Immature natural killer cell (primary cell): Measurements from ENCODE around the gene THRB. TPM values are rescaled to one million over a fixed set of nuclear protein-coding genes. Genes with fewer than 3 reads are reported as not detected.

ENCODE experiments used
- DNase-seq, 3 donors: peaks; one replicate each; pipeline ENCODE4 v3.0.0; 2022; ENCODE audit warnings: mixed read lengths in 1 of 3
- H3K27ac Mint-ChIP-seq, 6 donors: one replicate each; pipeline ENCODE4 v1.8.0; 2020; ENCODE audit warnings: mixed read lengths in 6 of 6, mild to moderate bottlenecking in 5 of 6, inconsistent platforms in 4 of 6, moderate library complexity in 3 of 6
- H3K27me3 Mint-ChIP-seq, 3 donors: one replicate each; pipeline ENCODE4 v1.8.0; 2020 to 2021; ENCODE audit warnings: low read depth in 3 of 3, mild to moderate bottlenecking in 3 of 3, mixed read lengths in 3 of 3, moderate library complexity in 3 of 3, inconsistent platforms in 1 of 3
- H3K36me3 Mint-ChIP-seq, 3 donors: one replicate each; pipeline ENCODE4 v1.8.0; 2020; ENCODE audit warnings: mixed read lengths in 3 of 3, inconsistent platforms in 2 of 3, mild to moderate bottlenecking in 2 of 3
- H3K4me1 Mint-ChIP-seq, 2 donors: one replicate each; pipeline ENCODE4 v1.8.0; 2020; ENCODE audit warnings: inconsistent platforms in 2 of 2, mild to moderate bottlenecking in 2 of 2, mixed read lengths in 2 of 2, moderate library complexity in 1 of 2
- H3K4me3 Mint-ChIP-seq, 5 donors: one replicate each; pipeline ENCODE4 v1.8.0; 2020; ENCODE audit warnings: mild to moderate bottlenecking in 5 of 5, mixed read lengths in 5 of 5, inconsistent platforms in 3 of 5, moderate library complexity in 3 of 5
- H3K9me3 Mint-ChIP-seq, 6 donors: one replicate each; pipeline ENCODE4 v1.8.0; 2020; ENCODE audit warnings: mild to moderate bottlenecking in 6 of 6, mixed read lengths in 6 of 6, inconsistent platforms in 4 of 6, moderate library complexity in 3 of 6
- polyA plus RNA-seq, 3 donors: library from polyadenylated mRNA; unstranded; fragments of 300-500 nt; fragmentation: Illumina TruSeq; gene quantifications; one replicate each; pipeline ENCODE4 v1.2.3, GENCODE V29; 2021

Gene THRB
- polyA plus RNA-seq, 3 donors from 2014 or later, result not detected

- H3K4me1 Mint-ChIP-seq, result peaks cover 0 to 19% of the 10 kb centered on the region in 2 donors
- no peak overlapping the region for H3K27ac Mint-ChIP-seq
- no peak for DNase-seq
These were observed 12.5 kb upstream of the THRB start for GRCh38 chr3:24506966-24507775.

GRCh38 chr3:24505691-24506550 lies 11.3 kb upstream of the THRB start:
- no peak overlapping the region for H3K4me3 Mint-ChIP-seq
- peaks cover 0 to 19% of the 10 kb centered on the region in 2 donors for H3K4me1 Mint-ChIP-seq
- peaks cover 0 to 7% (median under 1%) of the 10 kb centered on the region in 6 donors for H3K9me3 Mint-ChIP-seq
- DNase-seq, result no peak
- peaks cover 0 to 3% (median 0%) of the 10 kb centered on the region in 3 donors for H3K27me3 Mint-ChIP-seq
- no peaks in the 10 kb centered on the region for H3K36me3 Mint-ChIP-seq
- H3K27ac Mint-ChIP-seq, result no peak overlapping the region

More at GRCh38 chr3:24506966-24507775, 12.5 kb upstream of the THRB start:
- Mint-ChIP-seq H3K27me3 (peaks cover 0 to 6% (median 0%) of the 10 kb centered on the region in 3 donors), H3K36me3 (no peaks in the 10 kb centered on the region), H3K9me3 (peaks cover 0 to 7% (median under 1%) of the 10 kb centered on the region in 6 donors), H3K4me3 (no peak overlapping the region)

GRCh38 chr3:24504772-24505171 lies 10.1 kb upstream of the THRB start:
- no peaks in the 10 kb centered on the region for H3K36me3 Mint-ChIP-seq
- peaks cover 0 to 19% of the 10 kb centered on the region in 2 donors for H3K4me1 Mint-ChIP-seq
- peaks cover 0 to 3% (median 0%) of the 10 kb centered on the region in 3 donors for H3K27me3 Mint-ChIP-seq
- no peak for DNase-seq
- no peak overlapping the region for H3K27ac Mint-ChIP-seq
- no peak overlapping the region for H3K4me3 Mint-ChIP-seq
- H3K9me3 Mint-ChIP-seq, result peaks cover 0 to 7% (median 0%) of the 10 kb centered on the region in 6 donors

GRCh38 chr3:24503616-24504113 lies 9.0 kb upstream of the THRB start:
- peaks cover 0 to 19% of the 10 kb centered on the region in 2 donors for H3K4me1 Mint-ChIP-seq
- peaks cover 0 to 7% (median 0%) of the 10 kb centered on the region in 6 donors for H3K9me3 Mint-ChIP-seq
- no peak overlapping the region for H3K4me3 Mint-ChIP-seq
- H3K27me3 Mint-ChIP-seq, result peaks cover 0 to 3% (median 0%) of the 10 kb centered on the region in 3 donors
- no peaks in the 10 kb centered on the region for H3K36me3 Mint-ChIP-seq
- no peak overlapping the region for H3K27ac Mint-ChIP-seq
- DNase-seq, result no peak

GRCh38 chr3:24502690-24503089 lies 8.0 kb upstream of the THRB start:
- Mint-ChIP-seq H3K36me3 (no peaks in the 10 kb centered on the region), H3K4me1 (peaks cover 0 to 19% of the 10 kb centered on the region in 2 donors), H3K27ac (no peak overlapping the region), H3K9me3 (peaks cover 0 to 7% (median 0%) of the 10 kb centered on the region in 6 donors), H3K27me3 (peaks cover 0 to 3% (median 0%) of the 10 kb centered on the region in 3 donors), H3K4me3 (peak overlapping the region in 1 of 5 donors; percentile 9)
- DNase-seq, result no peak

- Mint-ChIP-seq H3K27me3 (peaks cover 0 to 13% (median 0%) of the 10 kb centered on the region in 3 donors), H3K9me3 (peaks cover 0 to 10% (median 2%) of the 10 kb centered on the region in 6 donors), H3K36me3 (peaks cover 0 to 3% (median 0%) of the 10 kb centered on the region in 3 donors)
These were observed 6.2 kb upstream of the THRB start for GRCh38 chr3:24500806-24501205.

GRCh38 chr3:24499991-24500390 lies 5.3 kb upstream of the THRB start:
- no peak overlapping the region for H3K27ac Mint-ChIP-seq
- H3K9me3 Mint-ChIP-seq, result peaks cover 0 to 10% (median 2%) of the 10 kb centered on the region in 6 donors
- H3K36me3 Mint-ChIP-seq, result peaks cover 0 to 3% (median 0%) of the 10 kb centered on the region in 3 donors
- no peak for DNase-seq
- H3K27me3 Mint-ChIP-seq, result peaks cover 0 to 13% (median 2%) of the 10 kb centered on the region in 3 donors
- H3K4me3 Mint-ChIP-seq, result no peak overlapping the region
- peaks cover 0 to 25% of the 10 kb centered on the region in 2 donors for H3K4me1 Mint-ChIP-seq

More at GRCh38 chr3:24500806-24501205, 6.2 kb upstream of the THRB start:
- Mint-ChIP-seq H3K4me3 (no peak overlapping the region), H3K27ac (no peak overlapping the region), H3K4me1 (peaks cover 0 to 23% of the 10 kb centered on the region in 2 donors)
- no peak for DNase-seq

- no peak overlapping the region for H3K27ac Mint-ChIP-seq
These were observed 4.1 kb upstream of the THRB start for GRCh38 chr3:24498796-24499195.

GRCh38 chr3:24498391-24498790 lies 3.7 kb upstream of the THRB start:
- DNase-seq, result no peak
- H3K36me3 Mint-ChIP-seq, result peaks cover 0 to 3% (median 0%) of the 10 kb centered on the region in 3 donors
- H3K4me1 Mint-ChIP-seq, result peaks cover 1 to 16% of the 10 kb centered on the region in 2 donors
- H3K27me3 Mint-ChIP-seq, result peaks cover 2 to 15% (median 2%) of the 10 kb centered on the region in 3 donors
- peaks cover 0 to 6% (median 2%) of the 10 kb centered on the region in 6 donors for H3K9me3 Mint-ChIP-seq
- H3K27ac Mint-ChIP-seq, result no peak overlapping the region
- no peak overlapping the region for H3K4me3 Mint-ChIP-seq

More at GRCh38 chr3:24498796-24499195, 4.1 kb upstream of the THRB start:
- no peak overlapping the region for H3K4me3 Mint-ChIP-seq
- peaks cover under 1 to 12% (median 2%) of the 10 kb centered on the region in 3 donors for H3K27me3 Mint-ChIP-seq
- H3K4me1 Mint-ChIP-seq, result peaks cover under 1 to 20% of the 10 kb centered on the region in 2 donors
- H3K36me3 Mint-ChIP-seq, result peaks cover 0 to 3% (median 0%) of the 10 kb centered on the region in 3 donors
- DNase-seq, result no peak
- H3K9me3 Mint-ChIP-seq, result peaks cover 0 to 6% (median 1%) of the 10 kb centered on the region in 6 donors

- peaks cover 2 to 19% (median 2%) of the 10 kb centered on the region in 3 donors for H3K27me3 Mint-ChIP-seq
- no peak overlapping the region for H3K27ac Mint-ChIP-seq
- peaks cover 0 to 3% (median 0%) of the 10 kb centered on the region in 3 donors for H3K36me3 Mint-ChIP-seq
- H3K4me3 Mint-ChIP-seq, result no peak overlapping the region
- peaks cover 1 to 11% of the 10 kb centered on the region in 2 donors for H3K4me1 Mint-ChIP-seq
- peaks cover 0 to 6% (median 2%) of the 10 kb centered on the region in 6 donors for H3K9me3 Mint-ChIP-seq
- DNase-seq, result no peak
These were observed 3.3 kb upstream of the THRB start for GRCh38 chr3:24497942-24498341.

GRCh38 chr3:24496529-24497482 lies 2.2 kb upstream of the THRB start:
- Mint-ChIP-seq H3K27ac (no peak overlapping the region), H3K27me3 (peaks cover 2 to 25% (median 2%) of the 10 kb centered on the region in 3 donors), H3K9me3 (peaks cover 0 to 11% (median 2%) of the 10 kb centered on the region in 6 donors), H3K4me3 (no peak overlapping the region), H3K4me1 (peaks cover 1 to 6% of the 10 kb centered on the region in 2 donors), H3K36me3 (peaks cover 0 to 3% (median 0%) of the 10 kb centered on the region in 3 donors)
- DNase-seq, result no peak

GRCh38 chr3:24495326-24495994 lies 810 bp upstream of the THRB start:
- peaks cover 2 to 27% (median 4%) of the 10 kb centered on the region in 3 donors for H3K27me3 Mint-ChIP-seq
- H3K4me3 Mint-ChIP-seq, result peak overlapping the region in 3 of 5 donors; percentile 9 to 59 (median 27)
- H3K27ac Mint-ChIP-seq, result no peak overlapping the region
- peaks cover 0 to 11% (median 2%) of the 10 kb centered on the region in 6 donors for H3K9me3 Mint-ChIP-seq
- peaks cover 1 to 6% of the 10 kb centered on the region in 2 donors for H3K4me1 Mint-ChIP-seq
- peaks cover 0 to 3% (median 0%) of the 10 kb centered on the region in 3 donors for H3K36me3 Mint-ChIP-seq
- DNase-seq, result no peak
